AG09319 (cell line): Measurements from ENCODE around the gene TM9SF2.
"Not testable (repeated sequence)": the region's sequence is repeated elsewhere in the genome, so short reads cannot be mapped to it uniquely, and the experiment has no call there.

Source experiments
- DNase-seq: peaks from one replicate; pipeline ENCODE4 v3.0.0-alpha.2; 2010; ENCODE audit warnings: low read depth; ENCODE audit errors: extremely low read depth
- TF ChIP-seq, protein P1 (sequence below): IDR thresholded peaks from 2 replicates; pipeline ENCODE4 v1.5.1; 2011; ENCODE audit warnings: low read depth, mild to moderate bottlenecking, inconsistent platforms, low read length, moderate library complexity

Gene TM9SF2, protein sequence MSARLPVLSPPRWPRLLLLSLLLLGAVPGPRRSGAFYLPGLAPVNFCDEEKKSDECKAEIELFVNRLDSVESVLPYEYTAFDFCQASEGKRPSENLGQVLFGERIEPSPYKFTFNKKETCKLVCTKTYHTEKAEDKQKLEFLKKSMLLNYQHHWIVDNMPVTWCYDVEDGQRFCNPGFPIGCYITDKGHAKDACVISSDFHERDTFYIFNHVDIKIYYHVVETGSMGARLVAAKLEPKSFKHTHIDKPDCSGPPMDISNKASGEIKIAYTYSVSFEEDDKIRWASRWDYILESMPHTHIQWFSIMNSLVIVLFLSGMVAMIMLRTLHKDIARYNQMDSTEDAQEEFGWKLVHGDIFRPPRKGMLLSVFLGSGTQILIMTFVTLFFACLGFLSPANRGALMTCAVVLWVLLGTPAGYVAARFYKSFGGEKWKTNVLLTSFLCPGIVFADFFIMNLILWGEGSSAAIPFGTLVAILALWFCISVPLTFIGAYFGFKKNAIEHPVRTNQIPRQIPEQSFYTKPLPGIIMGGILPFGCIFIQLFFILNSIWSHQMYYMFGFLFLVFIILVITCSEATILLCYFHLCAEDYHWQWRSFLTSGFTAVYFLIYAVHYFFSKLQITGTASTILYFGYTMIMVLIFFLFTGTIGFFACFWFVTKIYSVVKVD

DNA sequence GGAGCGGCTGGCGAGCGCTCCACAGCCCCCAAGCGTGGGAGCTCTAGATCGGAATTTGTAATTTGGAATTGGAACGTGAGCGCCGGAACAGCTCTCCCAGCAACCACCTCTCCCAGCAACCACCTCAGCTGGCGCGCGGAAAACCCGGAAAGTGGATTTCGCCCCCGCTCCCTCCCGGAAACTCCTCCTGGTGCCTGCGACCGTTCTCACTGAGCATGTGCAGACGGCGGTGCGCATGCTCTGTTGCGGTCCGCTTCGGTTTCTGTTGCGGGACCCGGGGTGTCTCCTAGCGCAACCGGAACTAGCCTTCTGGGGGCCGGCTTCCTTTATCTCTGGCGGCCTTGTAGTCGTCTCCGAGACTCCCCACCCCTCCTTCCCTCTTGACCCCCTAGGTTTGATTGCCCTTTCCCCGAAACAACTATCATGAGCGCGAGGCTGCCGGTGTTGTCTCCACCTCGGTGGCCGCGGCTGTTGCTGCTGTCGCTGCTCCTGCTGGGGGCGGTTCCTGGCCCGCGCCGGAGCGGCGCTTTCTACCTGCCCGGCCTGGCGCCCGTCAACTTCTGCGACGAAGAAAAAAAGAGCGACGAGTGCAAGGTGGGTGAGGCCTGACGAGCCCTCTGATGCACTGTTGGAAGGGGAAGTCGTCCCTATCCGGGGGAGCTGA, at the start of gene TM9SF2:
TSS of gene TM9SF2 (plus strand) at position 289 of the 664 bp plus-strand sequence. CDS start at position 424, 135 bp downstream.
- peak; percentile 95 for DNase-seq

DNA sequence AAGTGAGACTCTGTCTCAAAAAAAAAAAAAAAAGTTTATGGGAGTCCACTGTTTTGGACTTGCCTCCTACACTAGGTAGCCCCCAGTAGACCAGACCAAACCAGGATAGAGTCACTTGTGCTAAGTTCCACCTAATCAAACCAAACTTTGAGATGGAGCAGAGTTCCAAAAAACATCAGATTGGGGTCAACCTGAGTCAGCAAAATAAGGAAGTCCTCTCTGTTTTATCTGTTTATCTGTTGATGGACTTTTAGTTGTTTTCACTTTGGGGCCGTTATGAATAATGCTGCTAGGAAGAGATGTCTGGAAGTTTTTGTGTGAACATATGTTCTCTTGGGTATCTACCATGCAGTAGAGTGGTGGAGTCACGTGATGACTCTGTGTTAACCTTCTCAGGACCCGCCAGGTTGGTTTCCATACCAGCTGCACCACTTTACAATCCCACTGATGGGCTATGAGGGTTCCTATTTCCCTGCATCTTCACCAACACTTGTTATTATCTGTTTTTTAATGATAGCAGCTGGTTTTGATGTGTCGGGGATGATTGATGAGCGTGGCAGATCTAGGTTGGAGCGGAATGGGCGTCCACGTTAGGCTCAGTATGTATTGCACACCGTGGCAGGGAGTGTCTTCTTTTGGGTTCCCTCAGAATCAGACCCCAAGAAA, 46.6 kb upstream of the TM9SF2 start:
- no peak for DNase-seq
- TF ChIP-seq, protein P1, sequence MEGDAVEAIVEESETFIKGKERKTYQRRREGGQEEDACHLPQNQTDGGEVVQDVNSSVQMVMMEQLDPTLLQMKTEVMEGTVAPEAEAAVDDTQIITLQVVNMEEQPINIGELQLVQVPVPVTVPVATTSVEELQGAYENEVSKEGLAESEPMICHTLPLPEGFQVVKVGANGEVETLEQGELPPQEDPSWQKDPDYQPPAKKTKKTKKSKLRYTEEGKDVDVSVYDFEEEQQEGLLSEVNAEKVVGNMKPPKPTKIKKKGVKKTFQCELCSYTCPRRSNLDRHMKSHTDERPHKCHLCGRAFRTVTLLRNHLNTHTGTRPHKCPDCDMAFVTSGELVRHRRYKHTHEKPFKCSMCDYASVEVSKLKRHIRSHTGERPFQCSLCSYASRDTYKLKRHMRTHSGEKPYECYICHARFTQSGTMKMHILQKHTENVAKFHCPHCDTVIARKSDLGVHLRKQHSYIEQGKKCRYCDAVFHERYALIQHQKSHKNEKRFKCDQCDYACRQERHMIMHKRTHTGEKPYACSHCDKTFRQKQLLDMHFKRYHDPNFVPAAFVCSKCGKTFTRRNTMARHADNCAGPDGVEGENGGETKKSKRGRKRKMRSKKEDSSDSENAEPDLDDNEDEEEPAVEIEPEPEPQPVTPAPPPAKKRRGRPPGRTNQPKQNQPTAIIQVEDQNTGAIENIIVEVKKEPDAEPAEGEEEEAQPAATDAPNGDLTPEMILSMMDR, result no peak

More for the DNA sequence above, at the start of gene TM9SF2:
- TF ChIP-seq, protein P1, result no peak

DNA sequence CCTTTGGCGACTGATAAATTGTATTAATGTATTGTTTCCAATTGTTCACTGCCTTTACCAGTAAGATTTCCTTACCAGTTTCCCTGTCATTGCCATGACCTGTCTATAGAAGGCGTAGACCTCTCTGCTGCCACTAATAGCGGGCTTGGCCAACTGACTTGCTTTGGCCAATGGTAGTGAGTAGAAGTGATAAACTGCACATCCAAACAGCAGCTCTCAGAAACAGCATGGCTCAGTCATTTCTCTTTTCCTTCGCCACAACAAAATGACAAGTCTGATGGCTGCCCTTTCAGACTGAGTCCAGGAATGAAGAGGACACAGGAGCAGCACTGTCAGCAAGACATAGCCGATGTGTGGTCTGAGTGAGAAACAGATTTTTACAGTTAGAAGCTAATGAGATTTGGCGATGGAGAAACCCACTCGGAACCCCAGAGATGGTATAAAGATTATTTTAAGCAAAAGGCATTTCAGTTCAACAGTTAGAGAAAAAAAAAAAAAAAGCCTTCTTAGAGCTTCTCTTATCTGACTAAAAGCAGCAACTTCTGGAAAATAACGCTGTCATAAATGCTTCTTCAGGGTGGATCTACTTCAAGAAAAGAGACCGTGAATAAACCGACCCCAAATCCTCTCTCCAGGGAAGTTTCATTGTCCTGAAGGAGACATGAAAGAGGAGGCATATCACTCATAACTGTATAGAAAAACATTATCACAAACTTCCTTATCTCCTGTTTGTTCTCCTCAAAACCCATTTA, 42.0 kb upstream of the TM9SF2 start:
- DNase-seq, result no peak
- TF ChIP-seq, protein P1, result no peak

DNA sequence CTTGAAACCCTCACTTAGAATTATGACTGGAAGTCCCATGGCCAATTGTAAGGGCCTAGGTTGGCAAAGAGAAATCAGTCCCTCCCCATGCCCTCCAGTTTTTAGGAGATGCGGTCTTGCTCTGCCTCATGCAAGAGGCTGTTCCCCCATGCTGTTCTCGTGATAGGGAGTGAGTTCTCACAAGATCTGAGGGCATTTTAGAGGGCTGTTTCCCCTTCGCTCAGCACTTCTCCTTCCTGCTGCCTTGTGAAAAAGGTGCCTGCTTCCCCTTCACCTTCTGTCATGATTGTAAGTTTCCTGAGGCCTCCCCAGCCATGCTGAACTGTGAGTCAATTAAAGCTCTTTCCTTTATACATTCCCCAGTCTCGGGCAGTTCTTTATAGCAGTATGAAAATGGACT, 40.5 kb upstream of the TM9SF2 start:
- not testable (repeated sequence) for DNase-seq

DNA sequence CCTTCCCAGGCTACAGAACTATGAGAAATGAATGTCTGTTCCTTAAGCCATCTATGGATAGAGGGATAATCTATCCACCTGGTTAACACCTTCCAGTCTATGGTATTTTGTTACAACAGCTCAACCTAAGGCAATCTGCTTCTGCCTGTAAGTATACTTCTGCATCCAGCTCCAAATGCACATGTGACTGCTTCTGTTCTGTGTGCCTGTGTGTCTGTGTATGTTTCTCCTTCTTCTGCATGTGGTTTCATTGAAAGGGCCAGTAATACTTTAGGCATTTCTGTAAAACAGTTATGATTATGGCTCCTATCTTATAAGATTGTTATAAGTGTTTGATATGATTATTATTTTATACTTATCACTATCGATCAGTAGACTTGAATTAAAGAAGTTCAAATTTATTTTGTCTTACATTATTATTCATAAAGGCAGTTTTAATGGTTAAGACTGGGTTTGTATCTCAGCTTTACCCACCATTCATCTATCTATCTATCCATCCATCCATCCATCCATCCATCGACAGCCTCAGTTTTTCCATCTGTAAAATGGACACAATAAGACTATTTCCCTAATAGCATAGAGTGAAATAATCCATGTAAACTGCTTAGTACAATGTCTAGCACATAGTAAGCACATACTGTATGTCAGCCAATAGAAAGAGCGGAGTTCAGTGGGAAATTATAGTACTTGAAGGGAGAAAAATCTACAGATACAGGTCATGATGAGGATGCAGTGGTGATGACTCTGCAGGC, 37.5 kb upstream of the TM9SF2 start:
- DNase-seq, result no peak
- TF ChIP-seq, protein P1, result no peak

DNA sequence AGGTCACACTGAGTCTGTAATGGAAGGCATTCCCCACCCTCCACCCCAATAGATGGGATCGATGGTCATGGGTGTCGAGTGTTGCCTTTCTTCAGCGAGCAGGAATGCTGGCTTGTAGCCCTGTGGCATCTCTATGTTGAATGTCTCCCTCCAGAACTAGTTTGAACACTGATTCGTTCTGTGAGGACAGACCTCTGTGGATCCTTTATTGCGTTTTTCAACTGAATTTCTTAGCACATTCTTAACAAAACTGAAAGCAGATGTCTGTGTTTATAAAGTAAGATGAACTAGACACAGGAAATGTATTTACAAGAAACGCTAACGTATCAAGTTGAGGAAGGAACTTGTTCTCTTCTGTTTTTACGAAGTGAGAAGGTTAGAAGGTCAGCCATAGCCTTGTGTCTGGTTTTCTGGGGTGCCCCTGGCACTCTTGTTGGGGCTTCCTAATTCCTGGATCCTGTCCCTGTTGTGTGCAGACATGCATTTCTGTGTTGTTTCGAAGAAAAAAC, 36.8 kb upstream of the TM9SF2 start:
- TF ChIP-seq, protein P1, result no peak

More for the DNA sequence above, 36.8 kb upstream of the TM9SF2 start:
- no peak for DNase-seq
